Endothelial cell (in vitro differentiated cells): Measurements from ENCODE around the gene HIGD1B. TPM values are rescaled to one million over a fixed set of nuclear protein-coding genes. Genes with fewer than 3 reads are reported as not detected.
A peak's percentile ranks its signal among the peaks of the same experiment; 100 is the strongest.

ENCODE experiments used
- DNase-seq: peaks from one replicate; pipeline ENCODE4 v3.0.0; 2021; ENCODE audit warnings: low spot score
- H3K27ac Mint-ChIP-seq: one replicate; pipeline ENCODE4 v1.8.0; 2021; ENCODE audit warnings: mixed read lengths, inconsistent platforms; ENCODE audit not compliant: unreplicated experiment
- H3K27me3 Mint-ChIP-seq: one replicate; pipeline ENCODE4 v1.8.0; 2021; ENCODE audit warnings: mild to moderate bottlenecking, moderate library complexity, mixed read lengths, inconsistent platforms; ENCODE audit not compliant: unreplicated experiment
- H3K36me3 Mint-ChIP-seq: one replicate; pipeline ENCODE4 v1.8.0; 2021; ENCODE audit warnings: mild to moderate bottlenecking, low read depth, mixed read lengths, inconsistent platforms; ENCODE audit not compliant: unreplicated experiment
- H3K4me1 Mint-ChIP-seq: one replicate; pipeline ENCODE4 v1.8.0; 2021; ENCODE audit warnings: mild to moderate bottlenecking, mixed read lengths, inconsistent platforms; ENCODE audit not compliant: unreplicated experiment
- H3K4me3 Mint-ChIP-seq: one replicate; pipeline ENCODE4 v1.8.0; 2021; ENCODE audit warnings: mild to moderate bottlenecking, mixed read lengths, inconsistent platforms; ENCODE audit not compliant: unreplicated experiment
- H3K9me3 Mint-ChIP-seq: one replicate; pipeline ENCODE4 v1.8.0; 2021; ENCODE audit warnings: mixed read lengths, inconsistent platforms; ENCODE audit not compliant: unreplicated experiment
- CTCF ChIP-seq: fragments of 200-600 bp; sonication (generic); IDR thresholded peaks from one replicate; pipeline ENCODE4 v1.5.0; 2021; ENCODE audit warnings: antibody characterized with exemption; ENCODE audit not compliant: unreplicated experiment
- total RNA-seq: library from RNA; stranded (reverse); fragmentation: NEBNext Ultra II Directional; extraction: Animal tissue kit (Norgen Biotek cat#: 25700); gene quantifications from one replicate; pipeline ENCODE4 v1.2.1, GENCODE V29; 2021; ENCODE audit not compliant: unreplicated experiment

HIGD1B gene
- total RNA-seq, 1 donor from 2014 or later, result not detected

- Mint-ChIP-seq H3K4me1 (peaks cover 16% of the 10 kb centered on the region), H3K9me3 (no peaks in the 10 kb centered on the region), H3K27me3 (peaks cover 7% of the 10 kb centered on the region), H3K36me3 (no peaks in the 10 kb centered on the region), H3K27ac (peak overlapping the region; percentile 95), H3K4me3 (peak overlapping the region; percentile 93)
- no peak for DNase-seq
- no peak for TF ChIP-seq CTCF
Observed at GRCh38 chr17:44898768-44899073, 51.0 kb downstream of the HIGD1B start.

GRCh38 chr17:44899074-44899782 lies 51.5 kb downstream of the HIGD1B start, which contains the start of gene EFTUD2:
Gene EFTUD2, minus strand, starts transcription at chr17:44899445. Its CDS starts 4,924 bp downstream, at chr17:44894521.
- Mint-ChIP-seq H3K27ac (peak within 1 kb of the TSS; percentile 95), H3K4me3 (peak within 1 kb of the TSS; percentile 93), H3K27me3 (peaks cover 7% of the 10 kb centered on the region), H3K4me1 (peaks cover 16% of the 10 kb centered on the region), H3K36me3 (no peaks in the 10 kb centered on the region), H3K9me3 (no peaks in the 10 kb centered on the region)
- no peak for TF ChIP-seq CTCF
- DNase-seq, result peak; percentile 90

Other genes starting within 250 kb of the HIGD1B start
- not detected for gene MEIOC, start 191.4 kb upstream of the HIGD1B start, total RNA-seq
- gene CCDC43, start 158.1 kb upstream of the HIGD1B start, total RNA-seq, result 26.1 TPM
- 16.4 TPM for gene DBF4B, start 139.2 kb upstream of the HIGD1B start, total RNA-seq
- 0.62 TPM for gene ADAM11, start 88.9 kb upstream of the HIGD1B start, total RNA-seq
- 36.5 TPM for gene GJC1, start 17.6 kb upstream of the HIGD1B start, total RNA-seq
- 154 TPM for gene EFTUD2, start 51.6 kb downstream of the HIGD1B start, total RNA-seq
- gene GFAP, start 67.6 kb downstream of the HIGD1B start, total RNA-seq, result not detected
- gene KIF18B, start 99.9 kb downstream of the HIGD1B start, total RNA-seq, result 7.1 TPM
- not detected for gene C1QL1, start 120.4 kb downstream of the HIGD1B start, total RNA-seq
- gene DCAKD, start 203.7 kb downstream of the HIGD1B start, total RNA-seq, result 29.2 TPM
- 85.8 TPM for gene NMT1, start 213.4 kb downstream of the HIGD1B start, total RNA-seq